NCI-H446 (cell line): Measurements from ENCODE around the gene GTF2A2.
"Not testable (repeated sequence)": the region's sequence is repeated elsewhere in the genome, so short reads cannot be mapped to it uniquely, and the experiment has no call there.

Source experiments
- DNase-seq, 2 experiments: peaks; one replicate each; lab custom pipeline; 2025; lab: John Stamatoyannopoulos, UW

The GTF2A2 gene, protein sequence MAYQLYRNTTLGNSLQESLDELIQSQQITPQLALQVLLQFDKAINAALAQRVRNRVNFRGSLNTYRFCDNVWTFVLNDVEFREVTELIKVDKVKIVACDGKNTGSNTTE

DNA sequence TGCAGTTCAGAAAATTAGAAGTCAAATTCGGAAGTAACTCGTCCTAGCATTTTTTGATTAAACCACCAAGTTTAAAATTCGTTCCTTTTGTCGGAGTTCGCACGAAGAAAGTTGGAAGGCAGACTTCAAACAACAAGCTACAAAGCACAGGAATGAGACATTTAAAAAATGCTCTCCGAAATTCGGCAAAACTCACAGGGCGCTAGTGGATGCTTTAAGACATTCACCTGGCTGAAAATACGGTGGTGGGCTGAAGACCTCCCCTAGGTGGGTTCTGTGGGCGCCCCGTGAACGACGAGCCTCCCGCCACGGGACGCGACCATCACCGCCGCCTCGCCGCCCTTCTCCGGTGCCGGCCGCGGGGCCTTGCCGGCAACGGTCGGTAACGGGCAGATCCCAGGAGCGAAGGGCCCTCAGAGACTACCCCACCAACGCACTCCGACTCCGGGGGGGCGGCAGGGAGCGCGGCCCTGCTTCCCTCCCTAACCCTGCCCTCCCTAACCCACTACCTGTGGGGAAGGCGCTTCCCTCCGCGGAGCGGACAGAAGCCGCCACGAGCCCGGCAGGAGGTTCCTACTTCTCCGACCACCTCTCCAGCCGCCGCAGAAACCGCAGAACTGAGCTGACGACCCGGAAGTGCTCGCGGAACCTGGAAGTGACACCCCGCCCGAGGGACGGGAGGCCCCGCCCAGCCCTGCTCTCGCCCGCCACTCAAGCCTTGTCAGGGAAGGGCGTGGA is at the start of gene GTF2A2:
Gene GTF2A2, minus strand, starts transcription at position 619 of the 738 bp plus-strand sequence. CDS start 5,238 bp downstream, outside the sequence.
- DNase-seq = peak; percentile 73 to 90

DNA sequence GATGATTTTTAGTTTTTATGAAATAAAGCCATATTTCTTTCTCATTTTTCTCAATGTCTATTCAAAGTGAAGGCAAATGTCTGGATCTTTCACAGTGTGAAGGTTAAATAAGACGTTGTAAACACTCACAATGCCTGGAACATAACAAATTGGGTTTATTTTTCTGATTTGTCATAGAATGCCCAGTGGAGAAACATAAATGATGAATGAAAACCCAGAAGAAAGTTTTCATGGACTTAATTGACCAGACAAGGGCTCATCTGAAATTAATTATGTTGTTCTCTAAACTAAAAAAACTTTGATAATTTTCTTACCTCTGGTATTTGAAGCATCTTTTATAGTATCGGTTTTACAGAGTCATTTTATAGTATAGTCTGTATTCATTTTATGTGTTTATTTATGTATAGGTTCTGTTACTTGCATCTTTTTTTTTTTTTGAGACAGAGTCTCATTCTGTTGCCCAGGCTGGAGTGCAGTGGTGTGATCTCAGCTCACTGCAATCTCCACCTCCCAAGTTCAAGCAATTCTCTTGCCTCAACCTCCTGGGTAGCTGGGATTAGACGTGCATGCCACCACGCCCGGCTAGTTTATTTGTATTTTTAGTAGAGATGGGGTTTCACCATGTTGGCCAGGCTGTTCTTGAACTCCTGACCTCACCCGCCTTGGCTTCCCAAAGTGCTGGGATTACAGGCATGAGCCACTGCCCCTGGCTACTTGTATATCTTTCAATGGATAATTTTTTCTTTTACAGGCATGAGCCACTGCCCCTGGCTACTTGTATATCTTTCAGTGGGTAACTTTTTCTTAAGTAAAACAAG is 46.9 kb upstream of the GTF2A2 start:
- DNase-seq = no peak

DNA sequence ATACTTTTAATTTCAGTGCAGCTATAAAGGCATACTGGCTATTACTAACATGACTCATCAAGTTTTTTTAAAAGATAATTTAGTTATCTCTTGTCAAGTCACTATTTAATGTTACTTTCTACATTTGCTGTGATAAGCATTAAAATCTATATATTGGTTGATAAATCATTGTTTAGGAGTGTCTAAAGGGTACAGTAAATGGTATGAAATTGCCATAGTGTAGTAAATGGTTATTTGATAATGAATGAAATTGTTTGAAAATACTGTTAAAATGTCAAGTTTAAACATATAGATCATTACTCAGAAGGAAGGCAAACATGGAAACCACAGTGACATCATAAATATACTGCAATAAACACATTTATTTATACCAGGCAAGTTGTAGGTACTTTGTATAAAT is 45.0 kb upstream of the GTF2A2 start:
- no peak for DNase-seq

DNA sequence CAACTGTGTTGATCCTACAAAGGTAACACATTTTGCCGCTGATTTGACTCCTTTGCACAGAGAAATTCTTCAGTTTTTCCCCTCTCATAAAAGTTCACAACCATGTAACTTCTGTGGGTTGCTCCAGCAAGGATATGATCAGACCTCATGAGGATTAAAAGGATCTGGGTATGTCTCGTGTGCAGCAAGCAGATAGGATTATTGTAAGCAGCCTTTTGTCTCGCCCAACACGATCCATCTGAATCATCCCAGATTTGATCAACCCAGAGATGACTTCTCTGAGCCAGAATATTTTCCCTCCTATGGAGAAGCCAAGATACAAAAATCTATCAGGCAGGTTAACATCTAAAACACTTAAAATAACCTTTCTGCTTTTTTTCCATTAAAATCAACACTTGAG is 44.6 kb upstream of the GTF2A2 start:
- DNase-seq = no peak

DNA sequence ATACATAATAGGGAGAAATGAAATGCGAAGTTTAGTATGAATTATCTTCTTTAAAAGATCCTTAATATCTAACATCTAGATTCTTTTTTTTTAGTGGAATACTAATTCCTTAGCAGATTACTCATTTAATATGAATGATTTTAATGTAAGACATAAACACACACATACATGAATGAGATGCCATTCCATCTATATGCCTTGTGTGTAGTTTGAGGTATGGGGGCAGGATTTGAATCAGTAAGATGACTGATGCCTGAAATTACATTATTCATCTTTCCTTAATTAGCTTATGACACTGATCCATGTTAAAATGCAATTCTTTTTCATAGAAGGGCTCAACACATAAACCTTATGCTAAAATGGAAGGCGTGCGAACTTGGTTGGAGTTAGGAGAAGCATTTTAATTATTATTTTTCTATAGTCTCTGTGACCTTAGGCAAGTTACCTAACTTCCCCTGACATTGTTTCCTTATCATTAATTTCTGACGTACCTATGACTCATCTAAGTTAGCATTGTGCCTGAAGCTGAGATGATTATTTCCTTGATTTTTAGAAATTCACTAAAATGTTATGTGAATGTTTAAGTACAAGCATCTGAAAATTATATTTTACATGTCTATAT is 42.6 kb upstream of the GTF2A2 start:
- no peak for DNase-seq

DNA sequence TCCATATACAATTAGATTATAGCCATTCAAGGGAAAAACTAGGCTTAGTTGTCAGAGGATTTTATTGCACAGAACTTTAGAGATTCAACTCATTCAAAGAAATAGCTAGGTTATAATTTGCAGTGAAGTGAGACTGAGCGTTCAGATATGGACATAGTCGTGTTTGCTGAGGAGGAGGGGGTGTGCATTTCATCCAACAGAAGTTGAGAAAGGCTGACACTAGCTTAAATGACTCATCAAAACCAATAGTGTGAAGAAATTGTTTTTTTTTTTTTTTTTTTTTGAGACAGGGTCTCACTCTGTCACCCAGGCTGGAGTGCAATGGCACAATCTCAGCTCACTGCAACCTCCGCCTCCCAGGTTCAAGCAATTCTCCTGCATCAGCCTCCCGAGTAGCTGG is 40.8 kb upstream of the GTF2A2 start:
- DNase-seq = not testable (repeated sequence)

DNA sequence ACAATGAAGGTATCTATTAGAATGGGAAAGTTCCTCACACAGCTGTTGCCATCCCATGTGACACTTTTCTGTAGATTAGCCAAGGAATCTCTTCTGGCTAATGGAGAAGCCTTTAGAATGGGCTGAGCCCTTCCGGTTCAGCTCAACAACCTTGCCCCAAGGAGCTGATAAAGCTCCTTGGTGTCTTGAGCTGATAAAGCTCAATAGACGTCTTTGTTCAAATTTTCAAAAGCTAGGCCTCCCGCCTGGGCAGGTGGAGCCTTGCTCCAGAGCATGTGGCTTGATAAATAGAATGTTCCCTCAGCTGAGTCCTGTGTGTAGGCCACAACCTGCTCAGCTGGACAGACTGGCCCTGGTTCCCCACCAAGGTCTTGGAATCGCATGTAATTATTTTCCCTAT is 39.0 kb upstream of the GTF2A2 start:
- DNase-seq = no peak

DNA sequence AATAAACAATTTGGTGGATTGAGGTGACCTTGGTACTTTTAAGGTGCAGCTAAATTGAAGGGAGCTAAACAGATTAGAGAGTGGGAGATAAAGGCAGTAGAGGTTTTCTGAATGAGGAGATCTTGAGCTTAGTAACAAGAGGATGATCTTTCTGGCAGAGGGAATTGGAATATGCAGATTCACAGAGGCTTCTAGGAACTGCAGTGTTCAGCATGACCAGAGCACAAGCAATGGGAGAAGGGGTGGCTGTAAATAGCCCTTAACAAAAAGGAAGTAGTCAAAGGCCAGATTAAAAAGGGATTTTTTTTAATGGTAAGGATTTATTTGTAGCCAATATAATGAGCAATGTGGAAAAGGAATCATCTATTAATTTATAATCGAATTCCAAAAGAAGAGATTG is 37.5 kb upstream of the GTF2A2 start:
- DNase-seq = no peak

DNA sequence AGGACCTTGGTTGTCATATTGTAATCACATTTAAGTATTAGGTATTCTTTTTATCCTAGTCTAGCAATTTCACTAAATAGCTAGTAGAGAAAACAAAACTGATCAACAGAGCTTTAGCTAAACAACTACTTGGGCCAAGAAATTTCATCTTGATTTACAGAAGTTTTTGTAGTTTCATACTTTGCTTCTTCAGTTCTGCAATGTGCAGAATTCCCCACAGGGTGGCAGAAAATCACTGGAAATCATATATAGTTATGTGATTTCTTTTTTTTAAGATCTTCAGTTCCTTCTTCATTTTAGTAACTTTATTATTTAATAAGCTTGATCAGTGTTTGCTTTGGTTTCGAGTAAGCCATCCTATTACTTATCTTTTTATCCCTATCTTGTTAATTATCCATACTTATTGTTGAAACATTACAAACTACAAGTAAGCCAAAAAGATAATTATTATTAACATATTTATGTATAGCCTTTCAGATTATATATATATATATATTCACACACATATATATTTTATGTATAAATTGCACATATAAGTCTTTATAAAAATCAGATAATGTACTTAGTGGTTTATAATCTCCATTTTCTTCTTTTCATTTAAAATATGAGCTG is 34.0 kb upstream of the GTF2A2 start:
- DNase-seq = peak; percentile 30 to 61

DNA sequence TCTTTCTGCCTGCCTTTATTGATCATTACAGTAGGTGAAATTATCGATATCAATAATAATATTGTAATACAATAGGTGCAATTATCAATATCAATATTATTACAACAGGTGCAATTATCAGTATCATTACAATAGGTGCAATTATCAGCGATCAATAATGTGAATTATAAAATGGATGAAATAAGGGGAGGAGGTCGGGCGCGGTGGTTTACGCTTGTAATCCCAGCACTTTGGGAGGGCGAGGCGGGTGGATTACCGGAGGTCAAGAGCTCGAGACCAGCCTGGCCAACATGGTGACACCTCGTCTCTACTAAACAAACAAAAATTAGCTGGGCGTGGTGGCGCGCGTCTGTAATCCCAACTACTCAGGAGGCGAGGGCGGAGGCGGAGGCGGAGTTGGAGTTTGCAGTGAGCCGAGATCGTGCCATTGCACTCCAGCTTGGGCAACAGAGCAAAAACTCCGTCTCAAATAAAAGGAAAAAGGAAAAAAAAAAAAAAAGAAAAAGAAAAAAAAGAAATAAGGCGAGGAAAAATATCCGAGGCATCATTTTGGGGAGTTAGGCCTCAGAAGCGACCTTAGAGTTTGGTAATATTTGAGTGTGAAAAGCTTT is 32.4 kb upstream of the GTF2A2 start:
- peak; percentile 31 to 42 for DNase-seq

DNA sequence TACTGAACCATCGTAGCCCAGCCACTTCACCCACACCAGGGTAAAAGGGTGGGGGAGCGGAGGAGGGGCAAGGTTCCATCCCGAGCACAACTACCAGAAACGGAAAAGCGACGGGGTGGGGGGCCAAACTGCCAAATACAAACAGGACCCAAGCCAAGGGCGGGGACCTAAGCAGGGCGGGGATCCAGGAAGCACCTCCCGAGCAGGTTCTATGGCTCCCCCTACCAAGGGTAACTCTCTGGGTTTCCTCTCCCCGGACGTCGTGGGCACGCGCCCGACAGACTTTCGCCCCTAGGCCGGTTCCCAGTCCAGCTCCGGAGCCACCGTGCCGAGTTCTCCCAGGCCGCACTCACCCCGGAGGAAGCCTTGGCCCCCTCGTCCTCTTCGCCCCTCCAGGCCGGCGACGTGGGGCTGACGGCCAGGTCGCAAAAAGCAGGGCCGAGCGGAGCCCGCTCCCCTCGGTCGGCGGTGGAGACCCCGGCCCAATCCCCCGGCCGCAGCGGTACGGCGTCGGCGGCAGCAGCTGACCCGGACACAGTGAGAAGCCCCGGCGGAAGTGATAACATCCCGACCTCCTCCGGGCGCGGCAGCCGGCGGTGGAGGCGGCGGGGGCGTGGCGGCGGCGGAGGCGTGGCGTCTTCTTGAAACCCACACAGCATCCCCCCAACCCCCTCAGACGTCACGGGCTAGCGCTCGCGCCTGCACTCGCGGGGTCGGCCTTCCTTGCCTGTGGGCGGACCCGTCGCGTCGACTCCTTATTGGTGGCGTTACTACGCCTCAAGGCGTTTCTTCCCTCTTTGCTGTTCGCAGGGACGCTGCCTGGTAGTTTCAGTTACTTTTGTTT is 31.7 kb upstream of the GTF2A2 start, which contains the start of gene BNIP2:
Gene BNIP2, minus strand, starts transcription at position 539 of the 844 bp plus-strand sequence. CDS start 6,863 bp downstream, outside the sequence.
- DNase-seq = peak; percentile 88 to 95

DNA sequence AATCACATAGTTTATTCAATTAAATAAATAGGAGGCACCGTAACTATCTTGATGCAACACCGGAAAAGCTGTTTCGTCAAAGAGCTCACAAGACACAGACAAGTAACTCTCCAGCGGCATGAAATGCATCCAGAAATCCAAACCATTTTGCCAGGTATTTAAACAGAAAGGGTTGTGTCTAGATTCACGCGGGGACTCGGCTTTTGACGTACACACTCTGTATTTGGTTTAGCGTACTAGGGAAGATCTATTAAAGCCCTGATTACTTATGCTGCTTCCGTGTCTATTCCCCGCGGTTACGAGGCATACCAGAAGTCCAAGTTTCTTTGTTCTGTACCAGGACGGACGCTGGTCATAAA is 31.1 kb upstream of the GTF2A2 start:
- no peak for DNase-seq

DNA sequence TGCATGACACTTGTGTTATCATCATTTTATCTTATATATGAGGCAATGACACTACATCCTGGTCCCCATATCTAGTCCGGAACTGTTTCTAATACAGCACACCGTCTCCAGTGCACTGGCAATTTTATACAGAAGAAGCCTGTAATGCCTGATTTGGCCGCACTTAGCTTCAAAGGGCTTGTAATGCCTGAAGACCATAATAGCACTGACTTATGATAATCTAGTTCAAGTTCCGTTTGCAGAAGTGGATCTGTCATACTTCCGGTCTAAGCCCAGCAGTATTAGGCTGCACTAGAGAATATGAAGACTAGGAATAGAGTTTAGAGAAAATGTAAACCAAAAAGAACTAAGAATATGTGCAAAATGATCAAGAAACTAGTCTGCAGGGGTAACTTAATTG is 30.5 kb upstream of the GTF2A2 start:
- DNase-seq = no peak

DNA sequence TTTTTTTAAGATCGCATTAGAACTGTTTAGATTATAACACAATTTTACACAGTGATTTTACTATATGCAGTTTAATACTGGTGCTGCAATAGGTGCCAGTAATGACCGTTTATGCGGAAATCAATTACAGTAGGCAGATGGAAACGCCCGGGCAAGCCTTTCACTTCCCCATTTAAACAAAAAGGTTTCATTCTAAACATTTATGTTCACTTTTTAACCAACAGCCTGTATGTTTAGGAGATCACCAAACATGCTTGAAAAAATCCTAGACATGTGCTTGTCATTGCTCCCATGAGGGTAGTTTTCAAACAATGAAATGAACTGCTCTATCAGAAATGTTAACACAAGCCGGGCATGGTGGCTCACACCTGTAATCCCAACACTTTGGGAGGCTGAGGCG is 29.1 kb upstream of the GTF2A2 start:
- no peak for DNase-seq

DNA sequence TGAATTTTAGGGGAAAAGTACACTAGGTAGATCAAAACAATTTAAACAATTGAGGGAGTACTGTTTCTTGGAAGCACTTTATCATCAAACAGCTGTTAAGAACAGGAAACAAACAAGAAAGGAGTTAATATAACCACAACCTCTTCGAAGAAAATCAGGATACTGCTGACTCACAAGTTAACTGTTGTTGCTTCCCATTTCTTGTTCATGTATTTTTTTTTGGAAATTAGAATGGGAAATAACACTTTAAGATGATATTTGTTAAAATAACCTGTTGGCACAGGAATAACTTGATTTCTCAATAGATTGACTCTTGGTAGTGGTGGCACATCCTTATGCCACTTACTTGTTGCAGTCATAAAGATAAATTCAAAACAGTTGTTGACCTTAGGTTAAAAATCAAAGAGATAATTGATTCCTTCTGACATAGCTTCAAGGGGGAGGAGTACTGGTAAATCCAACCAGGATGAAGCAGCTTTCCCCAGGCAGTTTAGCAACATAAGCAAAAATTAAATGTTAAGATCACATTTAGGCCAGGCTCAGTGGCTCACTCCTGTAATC is 28.5 kb upstream of the GTF2A2 start:
- DNase-seq = no peak

DNA sequence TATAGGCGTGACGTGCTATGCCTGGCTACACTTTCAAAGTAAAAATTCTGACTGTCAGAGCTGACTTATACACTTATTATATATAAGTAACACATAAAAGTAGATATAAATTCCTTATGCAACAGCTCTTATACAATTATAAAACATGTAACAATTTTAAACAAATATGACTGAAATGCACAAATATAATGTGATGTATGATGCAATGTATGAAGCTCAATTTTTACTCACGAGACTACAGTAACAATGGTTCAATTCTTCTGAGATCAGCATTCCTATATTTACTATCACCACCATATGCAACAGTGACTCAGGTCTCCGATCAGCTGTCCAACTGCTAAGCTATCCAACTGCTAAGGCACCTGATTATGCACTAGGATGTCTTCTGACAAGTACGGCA is 23.6 kb upstream of the GTF2A2 start:
- no peak for DNase-seq

DNA sequence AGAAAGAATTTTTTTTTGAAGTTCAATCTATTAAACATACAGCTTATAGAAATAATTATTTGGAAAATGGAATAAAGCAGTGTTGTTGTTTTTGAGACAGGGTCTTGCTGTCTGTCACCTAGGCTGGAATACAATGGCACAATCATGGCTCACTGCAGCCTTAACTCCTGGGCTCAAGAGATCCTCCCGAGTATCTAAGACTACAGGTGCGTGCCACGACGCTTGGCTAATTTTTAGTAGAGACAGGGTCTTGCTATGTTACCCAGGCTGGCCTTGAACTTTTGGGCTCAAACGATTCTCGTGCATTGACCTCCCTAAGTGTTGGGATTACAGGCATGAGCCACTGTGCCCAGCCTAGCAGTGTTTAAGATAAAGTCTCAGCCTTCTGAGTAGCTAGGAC is 23.0 kb upstream of the GTF2A2 start:
- DNase-seq = no peak

DNA sequence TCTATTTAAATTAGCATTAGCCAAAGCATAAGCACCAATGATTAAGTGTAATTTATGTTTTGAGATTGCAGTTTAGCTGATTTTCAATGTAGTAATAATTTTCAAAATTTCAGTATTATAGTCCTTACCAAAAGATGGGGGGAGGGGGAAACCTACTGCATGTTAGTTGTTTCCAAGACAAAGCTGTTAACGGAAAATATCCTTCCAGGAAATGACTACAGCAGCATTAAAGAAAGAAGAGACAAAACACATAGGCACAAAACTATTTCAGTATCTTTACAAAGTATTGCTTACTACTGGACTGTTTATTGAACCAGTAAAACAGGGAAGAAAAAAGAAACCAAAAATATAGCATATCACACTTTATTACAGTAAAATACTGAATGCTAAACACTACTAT is 21.3 kb upstream of the GTF2A2 start:
- DNase-seq = no peak

DNA sequence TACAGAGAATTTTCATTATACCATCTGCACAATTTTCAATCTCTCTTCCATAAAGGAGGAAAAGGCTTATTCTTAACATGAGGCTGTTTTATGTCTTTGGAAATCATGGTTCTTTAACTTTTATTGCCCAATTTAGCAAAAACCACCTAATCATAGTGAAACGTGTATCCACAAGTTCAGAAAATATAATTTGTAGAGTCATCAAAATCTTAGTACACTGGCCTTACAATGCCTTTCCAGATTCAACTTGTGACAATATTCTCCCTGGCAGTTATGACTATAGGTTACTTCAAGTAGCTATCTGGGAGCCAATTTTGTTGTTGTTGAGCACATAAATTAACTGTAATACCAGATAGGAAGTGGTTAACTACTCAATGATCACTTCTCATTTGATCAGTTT is 20.9 kb upstream of the GTF2A2 start:
- no peak for DNase-seq

DNA sequence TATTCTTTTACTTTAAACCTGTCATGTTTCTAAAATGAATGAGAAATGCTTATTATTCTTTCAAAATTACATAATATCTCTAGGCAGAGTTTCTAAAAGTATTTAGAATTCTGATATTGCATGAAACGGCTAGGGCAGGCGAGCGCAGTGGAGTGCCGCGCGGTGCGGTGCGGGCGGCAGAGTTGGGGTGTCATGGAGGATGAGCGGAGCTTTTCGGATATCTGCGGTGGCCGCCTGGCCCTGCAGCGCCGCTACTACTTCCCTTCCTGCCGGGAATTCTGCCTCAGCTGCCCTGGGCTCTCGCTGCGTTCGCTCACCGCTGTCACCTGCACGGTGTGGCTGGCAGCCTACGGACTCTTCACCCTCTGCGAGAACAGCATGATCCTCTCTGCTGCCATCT is 19.2 kb upstream of the GTF2A2 start:
- DNase-seq = no peak
